WTC11 (cell line): ENCODE data around the gene THSD4. TPM values are rescaled to one million over a fixed set of nuclear protein-coding genes. Genes with fewer than 3 reads are reported as not detected.

ENCODE experiments used
- ATAC-seq: fragments of 200-7000 bp; cut with Tn5 transposase; 2 replicates; pipeline ENCODE4 v1.10.0; 2021; ENCODE audit warnings: mild to moderate bottlenecking, moderate library complexity
- CTCF ChIA-PET: fragments of 300-600 bp; sonication (Branson Sonifier 250); formaldehyde crosslinking; loops from one replicate; lab custom pipeline; 2021; ENCODE audit warnings: antibody characterized with exemption; lab: Charles Lee
- POLR2A ChIA-PET: fragments of 350-600 bp; sonication (Branson Sonifier 250); formaldehyde crosslinking; loops from one replicate; lab custom pipeline; 2021; ENCODE audit warnings: antibody characterized with exemption; lab: Charles Lee
- DNase-seq: peaks from one replicate; pipeline ENCODE4 v3.0.0; 2021; ENCODE audit warnings: low spot score
- H3K27ac Mint-ChIP-seq: 2 replicates; pipeline ENCODE4 v1.8.0; 2021; ENCODE audit warnings: mixed read lengths
- H3K27me3 Mint-ChIP-seq: 2 replicates; pipeline ENCODE4 v1.8.0; 2021; ENCODE audit warnings: low read depth, mild to moderate bottlenecking, moderate library complexity, mixed read lengths
- H3K36me3 Mint-ChIP-seq: 2 replicates; pipeline ENCODE4 v1.8.0; 2021; ENCODE audit warnings: mixed read lengths
- H3K4me1 Mint-ChIP-seq: 2 replicates; pipeline ENCODE4 v1.8.0; 2022; ENCODE audit warnings: mixed read lengths
- H3K4me3 Mint-ChIP-seq: 2 replicates; pipeline ENCODE4 v1.8.0; 2021; ENCODE audit warnings: mild to moderate bottlenecking, moderate library complexity, mixed read lengths
- H3K9me3 Mint-ChIP-seq: 2 replicates; pipeline ENCODE4 v1.8.0; 2021; ENCODE audit warnings: mixed read lengths
- FOXP1 ChIP-seq: sonication (generic); formaldehyde crosslinking; IDR thresholded peaks from 2 replicates; pipeline ENCODE4 v1.8.0; 2022; ENCODE audit warnings: missing genetic modification reagents, mild to moderate bottlenecking, moderate library complexity, borderline replicate concordance
- KAT7 ChIP-seq: sonication (generic); formaldehyde crosslinking; IDR thresholded peaks from 2 replicates; pipeline ENCODE4 v1.8.1; 2023; ENCODE audit warnings: missing genetic modification reagents, mild to moderate bottlenecking, borderline replicate concordance
- SMAD3 ChIP-seq: sonication (generic); formaldehyde crosslinking; IDR thresholded peaks from 2 replicates; pipeline ENCODE4 v1.8.0; 2022; ENCODE audit warnings: missing genetic modification reagents, mild to moderate bottlenecking, borderline replicate concordance
- SMAD4 ChIP-seq: sonication (generic); formaldehyde crosslinking; IDR thresholded peaks from 2 replicates; pipeline ENCODE4 v1.8.0; 2022; ENCODE audit warnings: mild to moderate bottlenecking, missing genetic modification reagents
- TP53 ChIP-seq: sonication (generic); formaldehyde crosslinking; IDR thresholded peaks from 2 replicates; pipeline ENCODE4 v1.8.1; 2023; ENCODE audit warnings: mild to moderate bottlenecking, missing genetic modification reagents
- ZNF121 ChIP-seq: sonication (generic); formaldehyde crosslinking; IDR thresholded peaks from 2 replicates; pipeline ENCODE4 v1.8.0; 2023; ENCODE audit warnings: missing genetic modification reagents
- ZNF219 ChIP-seq: sonication (generic); formaldehyde crosslinking; IDR thresholded peaks from 2 replicates; pipeline ENCODE4 v1.8.0; 2023; ENCODE audit warnings: missing genetic modification reagents, mild to moderate bottlenecking, borderline replicate concordance
- ZNF263 ChIP-seq: sonication (generic); formaldehyde crosslinking; IDR thresholded peaks from 2 replicates; pipeline ENCODE4 v1.8.1; 2022; ENCODE audit warnings: low read depth, mild to moderate bottlenecking, moderate library complexity, missing genetic modification reagents
- total RNA-seq: library from RNA; stranded (reverse); gene quantifications from 3 replicates; pipeline ENCODE4 v1.2.3, GENCODE V29; 2021
- TF ChIP-seq, protein P1 (sequence below): sonication (generic); formaldehyde crosslinking; IDR thresholded peaks from 2 replicates; pipeline ENCODE4 v1.8.1; 2022; ENCODE audit warnings: missing genetic modification reagents, borderline replicate concordance
- TF ChIP-seq, protein P2 (sequence below): sonication (generic); formaldehyde crosslinking; IDR thresholded peaks from 2 replicates; pipeline ENCODE4 v1.8.1; 2023; ENCODE audit warnings: mild to moderate bottlenecking, missing genetic modification reagents, borderline replicate concordance
- TF ChIP-seq, protein P3 (sequence below): sonication (generic); formaldehyde crosslinking; conservative IDR thresholded peaks from 2 replicates; pipeline ENCODE4 v1.8.1; 2023; ENCODE audit warnings: mild to moderate bottlenecking, low read depth, missing genetic modification reagents, moderate library complexity
- TF ChIP-seq, protein P4 (sequence below): sonication (generic); formaldehyde crosslinking; IDR thresholded peaks from 2 replicates; pipeline ENCODE4 v1.8.0; 2023; ENCODE audit warnings: missing genetic modification reagents
- TF ChIP-seq, protein P5 (sequence below): sonication (generic); formaldehyde crosslinking; IDR thresholded peaks from 2 replicates; pipeline ENCODE4 v1.8.0; 2023; ENCODE audit warnings: missing genetic modification reagents, mild to moderate bottlenecking, borderline replicate concordance
- TF ChIP-seq, protein P6 (sequence below): fragments of 250-450 bp; sonication (Bioruptor Pico); IDR thresholded peaks from 2 replicates; pipeline ENCODE4 v2.1.2; 2022; ENCODE audit warnings: mild to moderate bottlenecking, moderate library complexity
- TF ChIP-seq, protein P7 (sequence below): fragments of 250-450 bp; sonication (Bioruptor Pico); IDR thresholded peaks from 2 replicates; pipeline ENCODE4 v1.9.0; 2021; ENCODE audit warnings: mild to moderate bottlenecking, borderline replicate concordance
- TF ChIP-seq, protein P8 (sequence below): sonication (generic); formaldehyde crosslinking; conservative IDR thresholded peaks from 2 replicates; pipeline ENCODE4 v1.8.1; 2022; ENCODE audit warnings: mild to moderate bottlenecking, missing genetic modification reagents

THSD4 gene
- total RNA-seq, 1 experiment from 2014 or later, result 7.8 TPM

DNA sequence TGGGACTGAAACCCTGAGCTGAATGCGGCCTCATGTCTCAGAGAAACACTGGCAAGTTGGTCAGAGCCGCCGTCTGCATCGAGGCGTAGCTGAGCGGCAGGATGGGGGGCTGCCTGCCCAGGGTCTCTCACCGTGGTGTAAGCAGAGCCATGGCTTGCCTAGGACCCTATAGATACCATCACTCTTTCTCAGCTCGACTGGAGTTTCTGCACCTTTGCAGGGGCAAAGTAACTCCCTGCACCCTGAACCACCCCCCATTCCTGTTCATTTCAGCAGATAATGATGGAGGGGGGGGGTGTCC is 666.6 kb downstream of the THSD4 start:
- Mint-ChIP-seq H3K4me1 (peaks cover 9% of the 10 kb centered on the region), H3K4me3 (no peak overlapping the region), H3K27me3 (no peaks in the 10 kb centered on the region; the same call in 1 of the 2 replicates), H3K27ac (no peak overlapping the region), H3K36me3 (no peaks in the 10 kb centered on the region), H3K9me3 (no peaks in the 10 kb centered on the region)
- POLR2A ChIA-PET, result no interaction called here
- CTCF ChIA-PET, result interaction anchor here (0.6 to 2.4 kb wide), 8 partner anchors 18 to 374 kb away, joined by 3 to 22 read pairs (median 8); no protein-coding TSS in a partner anchor
- ATAC-seq, result no peak
- no peak for DNase-seq
- TF ChIP-seq, protein P1, sequence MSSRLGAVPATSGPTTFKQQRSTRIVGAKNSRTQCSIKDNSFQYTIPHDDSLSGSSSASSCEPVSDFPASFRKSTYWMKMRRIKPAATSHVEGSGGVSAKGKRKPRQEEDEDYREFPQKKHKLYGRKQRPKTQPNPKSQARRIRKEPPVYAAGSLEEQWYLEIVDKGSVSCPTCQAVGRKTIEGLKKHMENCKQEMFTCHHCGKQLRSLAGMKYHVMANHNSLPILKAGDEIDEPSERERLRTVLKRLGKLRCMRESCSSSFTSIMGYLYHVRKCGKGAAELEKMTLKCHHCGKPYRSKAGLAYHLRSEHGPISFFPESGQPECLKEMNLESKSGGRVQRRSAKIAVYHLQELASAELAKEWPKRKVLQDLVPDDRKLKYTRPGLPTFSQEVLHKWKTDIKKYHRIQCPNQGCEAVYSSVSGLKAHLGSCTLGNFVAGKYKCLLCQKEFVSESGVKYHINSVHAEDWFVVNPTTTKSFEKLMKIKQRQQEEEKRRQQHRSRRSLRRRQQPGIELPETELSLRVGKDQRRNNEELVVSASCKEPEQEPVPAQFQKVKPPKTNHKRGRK (CRISPR knock-in tag), result no peak
- TF ChIP-seq, protein P2, sequence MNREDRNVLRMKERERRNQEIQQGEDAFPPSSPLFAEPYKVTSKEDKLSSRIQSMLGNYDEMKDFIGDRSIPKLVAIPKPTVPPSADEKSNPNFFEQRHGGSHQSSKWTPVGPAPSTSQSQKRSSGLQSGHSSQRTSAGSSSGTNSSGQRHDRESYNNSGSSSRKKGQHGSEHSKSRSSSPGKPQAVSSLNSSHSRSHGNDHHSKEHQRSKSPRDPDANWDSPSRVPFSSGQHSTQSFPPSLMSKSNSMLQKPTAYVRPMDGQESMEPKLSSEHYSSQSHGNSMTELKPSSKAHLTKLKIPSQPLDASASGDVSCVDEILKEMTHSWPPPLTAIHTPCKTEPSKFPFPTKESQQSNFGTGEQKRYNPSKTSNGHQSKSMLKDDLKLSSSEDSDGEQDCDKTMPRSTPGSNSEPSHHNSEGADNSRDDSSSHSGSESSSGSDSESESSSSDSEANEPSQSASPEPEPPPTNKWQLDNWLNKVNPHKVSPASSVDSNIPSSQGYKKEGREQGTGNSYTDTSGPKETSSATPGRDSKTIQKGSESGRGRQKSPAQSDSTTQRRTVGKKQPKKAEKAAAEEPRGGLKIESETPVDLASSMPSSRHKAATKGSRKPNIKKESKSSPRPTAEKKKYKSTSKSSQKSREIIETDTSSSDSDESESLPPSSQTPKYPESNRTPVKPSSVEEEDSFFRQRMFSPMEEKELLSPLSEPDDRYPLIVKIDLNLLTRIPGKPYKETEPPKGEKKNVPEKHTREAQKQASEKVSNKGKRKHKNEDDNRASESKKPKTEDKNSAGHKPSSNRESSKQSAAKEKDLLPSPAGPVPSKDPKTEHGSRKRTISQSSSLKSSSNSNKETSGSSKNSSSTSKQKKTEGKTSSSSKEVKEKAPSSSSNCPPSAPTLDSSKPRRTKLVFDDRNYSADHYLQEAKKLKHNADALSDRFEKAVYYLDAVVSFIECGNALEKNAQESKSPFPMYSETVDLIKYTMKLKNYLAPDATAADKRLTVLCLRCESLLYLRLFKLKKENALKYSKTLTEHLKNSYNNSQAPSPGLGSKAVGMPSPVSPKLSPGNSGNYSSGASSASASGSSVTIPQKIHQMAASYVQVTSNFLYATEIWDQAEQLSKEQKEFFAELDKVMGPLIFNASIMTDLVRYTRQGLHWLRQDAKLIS (CRISPR knock-in tag), result no peak
- TF ChIP-seq, protein P3, sequence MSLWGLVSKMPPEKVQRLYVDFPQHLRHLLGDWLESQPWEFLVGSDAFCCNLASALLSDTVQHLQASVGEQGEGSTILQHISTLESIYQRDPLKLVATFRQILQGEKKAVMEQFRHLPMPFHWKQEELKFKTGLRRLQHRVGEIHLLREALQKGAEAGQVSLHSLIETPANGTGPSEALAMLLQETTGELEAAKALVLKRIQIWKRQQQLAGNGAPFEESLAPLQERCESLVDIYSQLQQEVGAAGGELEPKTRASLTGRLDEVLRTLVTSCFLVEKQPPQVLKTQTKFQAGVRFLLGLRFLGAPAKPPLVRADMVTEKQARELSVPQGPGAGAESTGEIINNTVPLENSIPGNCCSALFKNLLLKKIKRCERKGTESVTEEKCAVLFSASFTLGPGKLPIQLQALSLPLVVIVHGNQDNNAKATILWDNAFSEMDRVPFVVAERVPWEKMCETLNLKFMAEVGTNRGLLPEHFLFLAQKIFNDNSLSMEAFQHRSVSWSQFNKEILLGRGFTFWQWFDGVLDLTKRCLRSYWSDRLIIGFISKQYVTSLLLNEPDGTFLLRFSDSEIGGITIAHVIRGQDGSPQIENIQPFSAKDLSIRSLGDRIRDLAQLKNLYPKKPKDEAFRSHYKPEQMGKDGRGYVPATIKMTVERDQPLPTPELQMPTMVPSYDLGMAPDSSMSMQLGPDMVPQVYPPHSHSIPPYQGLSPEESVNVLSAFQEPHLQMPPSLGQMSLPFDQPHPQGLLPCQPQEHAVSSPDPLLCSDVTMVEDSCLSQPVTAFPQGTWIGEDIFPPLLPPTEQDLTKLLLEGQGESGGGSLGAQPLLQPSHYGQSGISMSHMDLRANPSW (CRISPR knock-in tag), result no peak
- TF ChIP-seq ZNF121 (CRISPR knock-in tag) (no peak), SMAD4 (no peak), FOXP1 (CRISPR knock-in tag) (no peak), KAT7 (CRISPR knock-in tag) (no peak), TP53 (no peak), SMAD3 (CRISPR knock-in tag) (no peak), ZNF219 (CRISPR knock-in tag) (no peak), ZNF263 (CRISPR knock-in tag) (no peak)
- TF ChIP-seq, protein P4, sequence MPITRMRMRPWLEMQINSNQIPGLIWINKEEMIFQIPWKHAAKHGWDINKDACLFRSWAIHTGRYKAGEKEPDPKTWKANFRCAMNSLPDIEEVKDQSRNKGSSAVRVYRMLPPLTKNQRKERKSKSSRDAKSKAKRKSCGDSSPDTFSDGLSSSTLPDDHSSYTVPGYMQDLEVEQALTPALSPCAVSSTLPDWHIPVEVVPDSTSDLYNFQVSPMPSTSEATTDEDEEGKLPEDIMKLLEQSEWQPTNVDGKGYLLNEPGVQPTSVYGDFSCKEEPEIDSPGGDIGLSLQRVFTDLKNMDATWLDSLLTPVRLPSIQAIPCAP (CRISPR knock-in tag), result no peak
- TF ChIP-seq, protein P5, sequence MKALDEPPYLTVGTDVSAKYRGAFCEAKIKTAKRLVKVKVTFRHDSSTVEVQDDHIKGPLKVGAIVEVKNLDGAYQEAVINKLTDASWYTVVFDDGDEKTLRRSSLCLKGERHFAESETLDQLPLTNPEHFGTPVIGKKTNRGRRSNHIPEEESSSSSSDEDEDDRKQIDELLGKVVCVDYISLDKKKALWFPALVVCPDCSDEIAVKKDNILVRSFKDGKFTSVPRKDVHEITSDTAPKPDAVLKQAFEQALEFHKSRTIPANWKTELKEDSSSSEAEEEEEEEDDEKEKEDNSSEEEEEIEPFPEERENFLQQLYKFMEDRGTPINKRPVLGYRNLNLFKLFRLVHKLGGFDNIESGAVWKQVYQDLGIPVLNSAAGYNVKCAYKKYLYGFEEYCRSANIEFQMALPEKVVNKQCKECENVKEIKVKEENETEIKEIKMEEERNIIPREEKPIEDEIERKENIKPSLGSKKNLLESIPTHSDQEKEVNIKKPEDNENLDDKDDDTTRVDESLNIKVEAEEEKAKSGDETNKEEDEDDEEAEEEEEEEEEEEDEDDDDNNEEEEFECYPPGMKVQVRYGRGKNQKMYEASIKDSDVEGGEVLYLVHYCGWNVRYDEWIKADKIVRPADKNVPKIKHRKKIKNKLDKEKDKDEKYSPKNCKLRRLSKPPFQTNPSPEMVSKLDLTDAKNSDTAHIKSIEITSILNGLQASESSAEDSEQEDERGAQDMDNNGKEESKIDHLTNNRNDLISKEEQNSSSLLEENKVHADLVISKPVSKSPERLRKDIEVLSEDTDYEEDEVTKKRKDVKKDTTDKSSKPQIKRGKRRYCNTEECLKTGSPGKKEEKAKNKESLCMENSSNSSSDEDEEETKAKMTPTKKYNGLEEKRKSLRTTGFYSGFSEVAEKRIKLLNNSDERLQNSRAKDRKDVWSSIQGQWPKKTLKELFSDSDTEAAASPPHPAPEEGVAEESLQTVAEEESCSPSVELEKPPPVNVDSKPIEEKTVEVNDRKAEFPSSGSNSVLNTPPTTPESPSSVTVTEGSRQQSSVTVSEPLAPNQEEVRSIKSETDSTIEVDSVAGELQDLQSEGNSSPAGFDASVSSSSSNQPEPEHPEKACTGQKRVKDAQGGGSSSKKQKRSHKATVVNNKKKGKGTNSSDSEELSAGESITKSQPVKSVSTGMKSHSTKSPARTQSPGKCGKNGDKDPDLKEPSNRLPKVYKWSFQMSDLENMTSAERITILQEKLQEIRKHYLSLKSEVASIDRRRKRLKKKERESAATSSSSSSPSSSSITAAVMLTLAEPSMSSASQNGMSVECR (CRISPR knock-in tag), result no peak
- TF ChIP-seq, protein P6, sequence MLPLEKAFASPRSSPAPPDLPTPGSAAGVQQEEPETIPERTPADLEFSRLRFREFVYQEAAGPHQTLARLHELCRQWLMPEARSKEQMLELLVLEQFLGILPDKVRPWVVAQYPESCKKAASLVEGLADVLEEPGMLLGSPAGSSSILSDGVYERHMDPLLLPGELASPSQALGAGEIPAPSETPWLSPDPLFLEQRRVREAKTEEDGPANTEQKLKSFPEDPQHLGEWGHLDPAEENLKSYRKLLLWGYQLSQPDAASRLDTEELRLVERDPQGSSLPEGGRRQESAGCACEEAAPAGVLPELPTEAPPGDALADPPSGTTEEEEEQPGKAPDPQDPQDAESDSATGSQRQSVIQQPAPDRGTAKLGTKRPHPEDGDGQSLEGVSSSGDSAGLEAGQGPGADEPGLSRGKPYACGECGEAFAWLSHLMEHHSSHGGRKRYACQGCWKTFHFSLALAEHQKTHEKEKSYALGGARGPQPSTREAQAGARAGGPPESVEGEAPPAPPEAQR (CRISPR knock-in tag), result no peak
- TF ChIP-seq, protein P7, sequence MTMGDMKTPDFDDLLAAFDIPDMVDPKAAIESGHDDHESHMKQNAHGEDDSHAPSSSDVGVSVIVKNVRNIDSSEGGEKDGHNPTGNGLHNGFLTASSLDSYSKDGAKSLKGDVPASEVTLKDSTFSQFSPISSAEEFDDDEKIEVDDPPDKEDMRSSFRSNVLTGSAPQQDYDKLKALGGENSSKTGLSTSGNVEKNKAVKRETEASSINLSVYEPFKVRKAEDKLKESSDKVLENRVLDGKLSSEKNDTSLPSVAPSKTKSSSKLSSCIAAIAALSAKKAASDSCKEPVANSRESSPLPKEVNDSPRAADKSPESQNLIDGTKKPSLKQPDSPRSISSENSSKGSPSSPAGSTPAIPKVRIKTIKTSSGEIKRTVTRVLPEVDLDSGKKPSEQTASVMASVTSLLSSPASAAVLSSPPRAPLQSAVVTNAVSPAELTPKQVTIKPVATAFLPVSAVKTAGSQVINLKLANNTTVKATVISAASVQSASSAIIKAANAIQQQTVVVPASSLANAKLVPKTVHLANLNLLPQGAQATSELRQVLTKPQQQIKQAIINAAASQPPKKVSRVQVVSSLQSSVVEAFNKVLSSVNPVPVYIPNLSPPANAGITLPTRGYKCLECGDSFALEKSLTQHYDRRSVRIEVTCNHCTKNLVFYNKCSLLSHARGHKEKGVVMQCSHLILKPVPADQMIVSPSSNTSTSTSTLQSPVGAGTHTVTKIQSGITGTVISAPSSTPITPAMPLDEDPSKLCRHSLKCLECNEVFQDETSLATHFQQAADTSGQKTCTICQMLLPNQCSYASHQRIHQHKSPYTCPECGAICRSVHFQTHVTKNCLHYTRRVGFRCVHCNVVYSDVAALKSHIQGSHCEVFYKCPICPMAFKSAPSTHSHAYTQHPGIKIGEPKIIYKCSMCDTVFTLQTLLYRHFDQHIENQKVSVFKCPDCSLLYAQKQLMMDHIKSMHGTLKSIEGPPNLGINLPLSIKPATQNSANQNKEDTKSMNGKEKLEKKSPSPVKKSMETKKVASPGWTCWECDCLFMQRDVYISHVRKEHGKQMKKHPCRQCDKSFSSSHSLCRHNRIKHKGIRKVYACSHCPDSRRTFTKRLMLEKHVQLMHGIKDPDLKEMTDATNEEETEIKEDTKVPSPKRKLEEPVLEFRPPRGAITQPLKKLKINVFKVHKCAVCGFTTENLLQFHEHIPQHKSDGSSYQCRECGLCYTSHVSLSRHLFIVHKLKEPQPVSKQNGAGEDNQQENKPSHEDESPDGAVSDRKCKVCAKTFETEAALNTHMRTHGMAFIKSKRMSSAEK (CRISPR knock-in tag), result no peak
- TF ChIP-seq, protein P8, sequence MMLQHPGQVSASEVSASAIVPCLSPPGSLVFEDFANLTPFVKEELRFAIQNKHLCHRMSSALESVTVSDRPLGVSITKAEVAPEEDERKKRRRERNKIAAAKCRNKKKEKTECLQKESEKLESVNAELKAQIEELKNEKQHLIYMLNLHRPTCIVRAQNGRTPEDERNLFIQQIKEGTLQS (CRISPR knock-in tag), result no peak
